HG03095 (cell line): ENCODE data around the gene C17orf100.

Source experiments
- ATAC-seq: cut with Tn5 transposase; IDR thresholded peaks from one replicate; pipeline ENCODE4 v1.9.1; 2021; ENCODE audit warnings: moderate library complexity; ENCODE audit not compliant: unreplicated experiment

Gene C17orf100

DNA sequence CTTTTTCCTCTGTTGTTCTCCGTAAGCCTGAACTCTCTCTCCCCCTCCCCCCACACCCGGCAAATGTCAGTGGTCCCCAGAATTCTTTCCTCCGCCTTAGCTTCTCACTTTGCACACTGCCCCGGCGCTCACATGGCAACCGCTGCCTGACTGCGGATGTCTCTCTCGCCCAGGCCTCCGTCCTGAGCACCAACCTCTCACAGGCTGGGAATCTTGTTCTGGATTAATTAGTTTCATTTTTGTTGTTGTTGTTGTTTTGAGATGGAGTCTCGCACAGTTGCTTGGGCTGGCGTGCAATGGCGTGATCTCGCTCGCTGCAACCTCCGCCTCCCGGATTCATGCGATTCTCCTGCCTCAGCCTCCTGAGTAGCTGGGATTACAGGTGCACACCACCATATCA lies 16.7 kb downstream of the C17orf100 start:
- ATAC-seq = no peak

- no peak for ATAC-seq
These were observed 17.3 kb downstream of the C17orf100 start for GRCh38 chr17:6668727-6669425.

GRCh38 chr17:6669479-6670212 lies 18.1 kb downstream of the C17orf100 start:
- no peak for ATAC-seq

DNA sequence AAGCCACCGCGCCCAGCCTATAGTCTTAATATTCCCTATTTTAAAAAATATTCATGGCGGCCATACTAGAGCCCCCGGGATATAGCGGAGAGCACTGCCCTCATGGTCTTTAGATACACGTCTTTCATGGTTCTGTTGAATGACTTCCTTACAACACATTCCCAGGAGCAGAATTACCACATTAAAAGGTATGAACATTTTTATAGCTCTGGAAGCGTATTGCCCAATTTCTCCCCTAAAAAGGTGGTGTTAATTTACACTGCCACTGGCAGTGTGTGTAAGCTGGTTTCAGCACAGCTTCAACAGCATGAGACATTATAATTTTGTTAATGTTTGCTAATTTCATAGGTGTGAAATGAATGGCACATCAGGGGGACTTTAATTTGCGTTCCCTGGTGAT lies 19.0 kb downstream of the C17orf100 start:
- no peak for ATAC-seq

GRCh38 chr17:6670999-6671398 lies 19.4 kb downstream of the C17orf100 start:
- no peak for ATAC-seq

DNA sequence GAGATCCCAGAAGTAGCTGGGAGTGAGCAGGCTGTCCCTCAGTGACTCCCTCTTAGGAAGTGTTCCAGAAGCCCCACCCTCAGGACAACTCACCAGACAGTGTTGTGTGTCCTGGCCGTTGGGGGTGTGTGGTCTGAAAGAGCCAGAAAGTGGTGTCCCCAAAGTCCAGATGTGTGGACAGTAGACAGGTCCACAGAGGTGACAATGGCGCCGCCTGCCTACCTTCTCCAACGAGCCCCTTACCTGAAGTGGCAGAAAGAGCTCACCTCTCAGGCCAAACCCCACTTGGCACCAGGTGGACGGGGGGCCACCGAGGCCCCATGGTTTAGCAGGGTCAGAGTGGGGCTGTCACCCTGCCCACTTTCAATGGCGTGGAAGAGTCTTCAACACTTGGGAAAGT lies 19.9 kb downstream of the C17orf100 start:
- ATAC-seq = no peak

- no peak for ATAC-seq
These were observed 23.0 kb downstream of the C17orf100 start for GRCh38 chr17:6674586-6674985.

DNA sequence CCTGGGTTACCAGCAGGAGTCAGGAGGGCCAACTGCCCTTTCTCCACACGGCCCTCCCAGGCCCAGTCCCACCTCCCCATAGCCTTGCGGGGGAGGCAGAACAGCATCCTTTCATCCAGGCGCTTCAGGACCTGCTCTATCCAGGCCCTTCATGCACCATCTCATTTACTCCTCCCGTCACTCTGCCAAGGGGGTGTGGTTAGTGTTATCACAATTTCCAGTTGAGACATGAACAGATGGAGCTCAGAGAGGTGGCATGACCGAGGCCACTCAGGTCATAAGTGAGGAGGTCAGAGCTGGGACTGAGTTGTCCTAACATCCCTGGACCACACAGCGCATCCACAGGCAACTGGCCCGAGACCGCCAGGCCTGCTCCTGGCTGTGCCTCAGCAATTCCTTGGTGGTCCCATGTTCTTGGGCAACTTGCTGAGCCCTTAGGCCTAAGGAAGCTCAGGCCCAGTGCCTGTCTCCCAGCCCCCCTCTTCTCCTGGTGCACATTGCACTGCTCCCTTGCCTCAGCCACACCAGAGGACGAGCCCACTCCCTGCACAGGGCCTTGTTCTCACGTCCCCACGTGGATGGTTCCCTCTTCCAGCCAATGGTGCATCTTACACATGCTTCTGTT lies 23.8 kb downstream of the C17orf100 start:
- ATAC-seq = no peak

GRCh38 chr17:6676802-6677157 lies 25.2 kb downstream of the C17orf100 start:
- no peak for ATAC-seq

DNA sequence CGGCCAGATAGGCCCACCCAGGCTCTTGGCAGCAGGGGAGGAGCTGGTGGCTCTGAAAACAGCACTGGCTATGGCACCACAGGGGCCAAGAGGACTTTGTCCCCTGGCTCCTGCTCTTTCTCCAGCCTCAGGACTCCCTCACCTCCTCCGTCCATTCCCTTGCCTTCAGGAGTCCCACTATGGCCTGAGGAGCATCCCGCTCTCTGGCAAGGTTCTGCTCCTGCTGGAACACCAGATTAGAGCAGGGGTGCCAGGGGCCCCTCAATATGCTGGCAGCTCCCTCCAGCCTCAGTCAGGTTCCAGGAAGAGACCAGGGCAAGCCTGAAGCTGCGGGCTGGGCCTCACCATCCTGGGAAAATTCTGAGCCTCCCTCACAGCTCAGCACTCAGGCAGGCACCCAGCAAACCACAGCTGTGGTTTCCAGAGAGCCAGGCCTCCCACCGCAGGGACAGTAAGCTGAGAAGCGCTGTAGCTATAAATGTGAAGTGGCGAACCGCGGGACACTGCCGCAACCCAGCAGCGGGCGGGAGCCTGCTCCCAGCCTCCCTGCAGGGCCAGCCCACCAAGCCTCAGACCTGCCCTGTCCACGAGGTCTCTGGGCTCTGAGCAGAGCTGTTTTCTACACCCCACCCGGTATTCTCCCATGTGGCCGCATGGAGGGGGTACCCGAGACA lies 25.7 kb downstream of the C17orf100 start:
- no peak for ATAC-seq

DNA sequence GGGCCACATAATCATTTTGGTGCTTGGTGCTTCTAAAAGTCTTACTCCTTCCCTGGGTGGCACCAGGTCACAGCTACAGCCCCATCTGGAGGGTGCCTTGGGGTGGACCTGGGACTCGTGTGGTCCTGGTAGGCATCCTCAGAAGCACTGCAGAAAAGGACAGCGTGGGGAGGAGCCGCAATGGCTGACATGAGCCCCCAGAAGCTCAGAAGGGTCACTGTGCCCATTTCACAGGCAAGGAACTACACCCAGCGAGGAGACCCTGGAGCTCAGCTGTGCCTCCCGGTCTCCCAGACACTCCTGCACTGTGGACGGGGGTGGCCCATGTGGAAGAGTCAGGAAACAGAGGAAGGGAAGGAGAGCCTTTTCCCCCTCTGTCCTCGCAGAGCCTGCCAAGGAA lies 26.4 kb downstream of the C17orf100 start:
- no peak for ATAC-seq

DNA sequence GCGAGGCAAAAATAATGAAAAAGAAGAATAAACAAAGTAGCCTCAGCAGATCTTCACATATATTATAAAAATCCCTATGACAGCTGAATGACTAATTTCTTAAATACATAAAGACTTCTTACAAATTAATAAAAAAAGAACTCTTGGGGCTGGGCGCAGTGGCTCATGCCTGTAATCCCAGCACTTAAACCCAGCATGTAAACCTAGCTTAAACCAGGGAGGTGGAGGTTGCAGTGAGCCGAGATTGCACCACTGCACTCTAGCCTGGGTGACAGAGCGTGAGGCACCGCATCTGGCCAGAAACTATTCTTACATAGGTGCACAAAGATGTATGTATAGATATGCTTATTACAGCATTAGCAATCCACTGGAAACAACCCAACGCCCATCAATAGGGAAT lies 27.7 kb downstream of the C17orf100 start:
- no peak for ATAC-seq

GRCh38 chr17:6681176-6681575 lies 29.6 kb downstream of the C17orf100 start:
- no peak for ATAC-seq

DNA sequence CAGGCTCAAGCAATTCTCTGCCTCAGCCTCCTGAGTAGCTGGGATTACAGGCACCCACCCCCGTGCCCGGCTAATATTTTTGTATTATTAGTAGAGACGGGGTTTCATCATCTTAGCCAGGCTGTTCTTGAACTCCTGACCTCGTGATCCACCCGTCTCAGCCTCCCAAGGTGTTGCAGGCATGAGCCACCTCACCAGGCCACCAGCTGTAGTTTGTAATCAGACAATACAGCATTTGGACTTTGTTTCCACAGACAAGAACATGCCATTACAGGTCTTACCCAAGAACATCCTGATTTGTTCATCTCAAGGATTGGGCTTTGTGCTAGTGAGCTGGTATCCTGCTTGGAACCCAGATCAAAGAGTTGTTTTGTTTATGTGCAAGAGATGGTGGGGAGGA lies 30.1 kb downstream of the C17orf100 start:
- ATAC-seq = no peak

DNA sequence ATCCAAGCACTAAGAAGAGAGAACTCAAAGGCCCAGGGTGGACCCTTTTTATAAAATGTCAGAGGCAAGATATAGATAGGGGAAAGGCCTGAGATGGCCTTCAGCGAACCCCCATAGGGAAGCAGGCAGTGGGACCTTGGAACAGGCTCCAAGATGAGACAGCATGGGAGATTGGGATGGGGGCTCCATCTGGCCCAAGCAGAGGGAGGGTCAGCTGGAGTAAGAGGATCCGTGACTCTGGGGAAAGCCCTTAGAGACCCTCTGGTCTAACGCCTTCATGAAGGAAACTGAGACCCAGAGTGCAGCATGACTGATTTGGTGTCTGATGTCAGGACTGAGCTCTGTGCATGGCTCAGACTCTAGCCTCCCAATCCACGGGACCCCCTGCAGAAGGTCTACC lies 30.8 kb downstream of the C17orf100 start:
- ATAC-seq = no peak

GRCh38 chr17:6683081-6683684 lies 31.6 kb downstream of the C17orf100 start:
- no peak for ATAC-seq

DNA sequence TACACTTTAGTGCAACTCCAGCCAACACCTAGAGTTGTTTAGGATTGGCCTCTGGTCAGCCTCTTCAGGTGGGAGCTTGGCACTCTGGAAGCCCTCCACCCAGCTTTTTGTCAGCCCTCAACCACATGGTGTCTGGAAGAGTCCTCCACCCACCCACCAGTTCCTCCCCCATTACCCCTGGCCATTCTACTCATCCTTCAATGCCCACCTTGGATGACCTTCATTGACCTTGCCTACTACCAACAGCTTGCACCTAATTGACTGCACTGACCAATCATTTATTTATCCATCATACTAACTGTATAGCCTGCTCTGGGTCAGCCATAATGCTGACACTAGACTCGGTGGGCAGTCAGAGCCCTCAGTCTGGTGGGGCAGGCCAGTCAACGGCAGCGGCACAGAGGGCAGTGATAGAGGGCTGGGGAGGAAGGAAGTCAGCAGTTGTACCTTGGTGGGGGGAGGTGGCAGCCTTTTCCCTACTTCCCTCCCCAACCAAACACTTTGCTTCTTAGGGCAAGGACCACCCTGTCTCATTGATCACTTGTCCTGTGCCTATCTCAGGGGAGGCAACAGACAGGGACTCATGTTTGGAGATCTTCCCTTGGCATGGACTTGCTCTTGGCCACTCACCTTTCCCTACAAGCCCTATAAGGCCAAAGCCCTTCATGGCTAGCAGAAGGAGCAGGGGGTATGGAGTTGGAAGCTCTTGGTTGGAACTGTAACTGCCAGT lies 32.3 kb downstream of the C17orf100 start:
- no peak for ATAC-seq

DNA sequence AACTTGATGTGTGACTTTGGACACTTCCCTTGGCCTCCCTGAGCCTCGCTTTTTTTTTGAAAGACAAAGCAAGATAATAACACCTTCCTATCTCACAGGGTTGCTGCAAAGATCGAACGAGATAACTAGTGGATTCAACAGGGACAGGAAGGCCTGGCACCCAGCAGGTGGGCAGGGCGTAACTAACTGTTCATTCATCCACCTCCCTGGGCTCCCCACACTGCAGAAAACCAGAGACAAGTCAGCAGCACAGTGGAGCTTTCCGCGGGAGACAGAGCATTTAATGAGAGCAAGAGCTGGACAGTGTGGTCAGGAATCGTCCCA lies 32.9 kb downstream of the C17orf100 start:
- no peak for ATAC-seq

DNA sequence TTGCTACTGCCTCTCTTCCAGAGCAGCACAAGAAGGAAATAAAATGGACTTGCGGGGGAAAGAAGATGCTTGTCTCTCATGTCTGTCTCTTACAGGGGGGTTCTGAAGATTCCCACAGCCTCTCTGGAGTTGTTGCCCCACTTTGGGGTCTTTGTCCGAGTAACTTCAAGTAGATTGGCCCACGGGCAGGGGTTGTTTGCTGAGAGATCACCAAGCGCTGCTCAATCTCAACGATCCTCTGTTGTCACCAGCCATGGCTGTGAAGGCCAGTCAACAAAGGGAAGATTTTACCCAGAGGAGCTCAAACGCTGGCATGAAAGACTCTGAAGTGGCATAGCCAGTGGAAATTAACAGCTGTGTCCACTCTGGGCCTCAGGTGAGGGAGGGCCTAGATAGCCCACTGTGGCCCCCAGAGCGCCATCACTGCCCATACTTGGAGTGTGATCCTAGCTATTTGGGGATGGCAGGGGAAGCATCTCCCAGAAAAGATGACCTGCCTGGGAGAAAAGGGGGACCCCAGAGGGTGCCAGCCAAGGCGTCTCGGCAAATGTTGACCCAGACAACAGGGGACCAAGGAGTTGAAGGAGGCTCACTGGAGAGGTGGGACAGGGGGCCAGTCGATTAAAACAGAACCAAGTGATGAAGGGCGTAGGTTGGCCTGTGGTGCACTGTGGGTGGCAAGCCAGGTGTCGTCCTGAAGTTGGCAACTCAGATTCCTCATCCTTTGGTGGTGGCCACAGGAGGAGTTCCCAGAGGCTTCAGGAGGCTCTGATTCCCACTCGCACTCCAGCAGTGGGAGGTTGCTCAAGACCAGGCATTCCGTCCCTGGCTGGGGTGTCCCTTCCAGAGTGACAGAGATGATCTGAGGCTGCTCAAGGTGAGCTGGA lies 33.6 kb downstream of the C17orf100 start:
- no peak for ATAC-seq

DNA sequence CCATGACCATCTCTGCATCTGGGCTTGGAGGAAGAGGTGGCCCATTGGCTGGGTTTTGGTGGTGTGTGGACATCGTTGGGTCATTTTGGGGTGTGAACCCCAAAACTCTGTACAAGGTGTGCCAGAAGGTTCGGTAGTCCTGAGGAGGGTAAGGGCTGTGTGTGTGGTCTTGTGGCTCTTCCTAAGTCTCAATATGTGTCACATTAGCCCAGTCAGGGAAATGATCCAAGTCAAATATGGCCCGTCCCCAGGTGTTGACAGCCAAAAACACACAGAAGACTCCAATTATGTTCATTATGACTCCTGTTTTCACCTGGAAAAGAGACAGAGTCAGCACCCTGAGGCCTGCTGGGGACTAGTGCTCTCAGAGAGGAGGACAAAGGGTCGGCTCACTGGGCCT lies 34.5 kb downstream of the C17orf100 start:
- no peak for ATAC-seq
